ENCODE measurements around the gene ANO2.

The ANO2 gene

GRCh38 chr12:5964913-5965900 lies 20.1 kb upstream of the ANO2 start:
- DNase-seq (ENCODE audit: low spot score): no peak

- DNase-seq (ENCODE audit: low spot score): no peak
Observed at GRCh38 chr12:5963515-5963914, 18.5 kb upstream of the ANO2 start.

- no peak for DNase-seq (ENCODE audit: low spot score)
Observed at GRCh38 chr12:5960783-5961182, 15.7 kb upstream of the ANO2 start.

- DNase-seq (ENCODE audit: low spot score): no peak
Observed at GRCh38 chr12:5956987-5957386, 11.9 kb upstream of the ANO2 start.

- no peak for DNase-seq (ENCODE audit: low spot score)
Observed at GRCh38 chr12:5954661-5955060, 9.6 kb upstream of the ANO2 start.

GRCh38 chr12:5953835-5954586 lies 9.0 kb upstream of the ANO2 start:
- DNase-seq (ENCODE audit: low spot score): no peak

- no peak for DNase-seq (ENCODE audit: low spot score)
Observed at GRCh38 chr12:5952031-5952430, 7.0 kb upstream of the ANO2 start.

GRCh38 chr12:5948696-5949095 lies 3.6 kb upstream of the ANO2 start:
- no peak for DNase-seq (ENCODE audit: low spot score)

GRCh38 chr12:5947006-5947405 lies 1.9 kb upstream of the ANO2 start:
- DNase-seq (ENCODE audit: low spot score): no peak

GRCh38 chr12:5946388-5946787 lies 1.3 kb upstream of the ANO2 start:
- DNase-seq (ENCODE audit: low spot score): no peak

- DNase-seq (ENCODE audit: low spot score): no peak
Observed at GRCh38 chr12:5944688-5945070, 380 bp downstream of the ANO2 start.

GRCh38 chr12:5944053-5944452 lies 1.0 kb downstream of the ANO2 start:
- DNase-seq (ENCODE audit: low spot score): no peak

GRCh38 chr12:5941907-5942306 lies 3.2 kb downstream of the ANO2 start:
- DNase-seq (ENCODE audit: low spot score): no peak

- DNase-seq (ENCODE audit: low spot score): no peak
Observed at GRCh38 chr12:5927732-5928516, 17.1 kb downstream of the ANO2 start.

GRCh38 chr12:5925646-5926045 lies 19.4 kb downstream of the ANO2 start:
- DNase-seq (ENCODE audit: low spot score): no peak

- DNase-seq (ENCODE audit: low spot score): no peak
Observed at GRCh38 chr12:5924342-5924741, 20.7 kb downstream of the ANO2 start.

GRCh38 chr12:5923751-5924150 lies 21.3 kb downstream of the ANO2 start:
- DNase-seq (ENCODE audit: low spot score): no peak

- DNase-seq (ENCODE audit: low spot score): no peak
Observed at GRCh38 chr12:5923043-5923605, 21.9 kb downstream of the ANO2 start.

- no peak for DNase-seq (ENCODE audit: low spot score)
Observed at GRCh38 chr12:5921966-5922899, 22.8 kb downstream of the ANO2 start.

GRCh38 chr12:5921027-5921909 lies 23.8 kb downstream of the ANO2 start:
- DNase-seq (ENCODE audit: low spot score): no peak
